AG04450 (cell line): Measurements from ENCODE around the gene CBFB. TPM values are rescaled to one million over a fixed set of nuclear protein-coding genes. Genes with fewer than 3 reads are reported as not detected.

ENCODE experiments used
- CTCF ChIA-PET: fragments of 300-600, 350-600 bp; formaldehyde crosslinking; extraction: SDS; loops from one replicate; lab custom pipeline; 2022; ENCODE audit warnings: antibody characterized with exemption, inconsistent platforms; lab: Charles Lee
- POLR2A ChIA-PET: fragments of 350-600 bp; formaldehyde crosslinking; extraction: SDS; loops from one replicate; lab custom pipeline; 2021; ENCODE audit warnings: antibody characterized with exemption, inconsistent platforms; lab: Yijun Ruan, JAX
- DNase-seq: peaks from one replicate; pipeline ENCODE4 v3.0.0-alpha.2; 2011; ENCODE audit warnings: low read depth, low spot score
- H3K27ac ChIP-seq: one replicate; pipeline ENCODE4 v1.5.1; 2012; ENCODE audit warnings: low read depth, low read length, control low read depth
- H3K27me3 ChIP-seq: one replicate; pipeline ENCODE4 v1.6.0; 2012; ENCODE audit warnings: low read length; ENCODE audit not compliant: control insufficient read depth, insufficient read depth
- H3K4me3 ChIP-seq: 2 replicates; pipeline ENCODE4 v1.5.1; 2011; ENCODE audit warnings: mild to moderate bottlenecking, low read depth, low read length, control low read depth
- H3K9me3 ChIP-seq: 2 replicates; pipeline ENCODE4 v1.5.1; 2012; ENCODE audit warnings: low read length; ENCODE audit not compliant: control insufficient read depth, insufficient read depth
- polyA plus RNA-seq: library from polyadenylated mRNA; depleted of rRNA; stranded (reverse); fragments of >200 nt; gene quantifications from 2 replicates; pipeline ENCODE4 v1.2.3, GENCODE V29; 2011
- TF ChIP-seq, protein P1 (sequence below): IDR thresholded peaks from 2 replicates; pipeline ENCODE4 v1.5.1; 2011; ENCODE audit warnings: low read depth, low read length, control low read depth, inconsistent platforms

CBFB gene
- polyA plus RNA-seq, 1 experiment: 46.1 TPM

DNA sequence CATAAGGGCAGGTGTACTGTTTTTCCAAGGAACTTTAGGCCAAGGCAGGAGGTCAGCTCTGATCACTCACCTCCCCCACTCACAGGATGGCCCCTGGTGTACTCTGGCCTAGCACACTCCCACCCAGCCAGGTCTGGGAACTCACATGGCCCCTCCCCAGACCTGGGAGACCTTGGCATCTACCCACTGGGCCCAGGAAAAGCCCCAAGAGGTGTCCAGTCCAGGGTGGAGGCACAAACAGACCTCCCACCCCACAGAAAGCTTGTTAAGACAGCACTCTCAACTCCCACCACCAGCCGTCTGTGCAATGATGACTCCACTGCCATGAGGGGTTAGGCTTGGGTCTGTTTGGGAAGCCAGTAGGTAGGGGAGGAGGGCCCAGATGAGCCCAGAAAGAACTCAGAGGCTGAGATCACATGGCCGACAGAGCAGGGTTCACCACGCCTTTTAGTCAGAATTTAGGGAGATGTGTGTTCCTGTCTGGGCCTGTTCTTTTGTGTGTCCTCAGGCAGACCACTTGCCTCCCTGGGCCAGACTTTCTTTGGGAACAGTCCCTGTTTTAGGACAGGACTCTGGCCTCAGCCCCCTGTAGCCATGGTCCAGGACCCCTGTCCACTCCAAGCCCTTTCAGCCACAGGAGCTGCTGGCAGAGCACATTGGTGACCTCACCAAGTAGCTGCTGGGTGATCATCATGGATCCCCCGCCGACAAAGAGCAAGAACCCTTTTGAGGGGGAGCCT is 12.1 kb upstream of the CBFB start:
- no peak overlapping the region for H3K4me3 ChIP-seq
- H3K27ac ChIP-seq: no peak overlapping the region
- ChIA-PET CTCF (interaction anchor here (0.6 to 5.3 kb wide), 14 partner anchors 9 to 341 kb away, joined by 3 to 127 read pairs (median 6); partner anchors contain the start of genes B3GNT9 and CBFB), POLR2A (interaction anchor here (0.5 kb wide), 1 partner anchor 39 kb away, joined by 4 read pairs; no protein-coding TSS in a partner anchor)
- H3K27me3 ChIP-seq: peaks cover 13% of the 10 kb centered on the region
- H3K9me3 ChIP-seq: no peaks in the 10 kb centered on the region
- TF ChIP-seq, protein P1, sequence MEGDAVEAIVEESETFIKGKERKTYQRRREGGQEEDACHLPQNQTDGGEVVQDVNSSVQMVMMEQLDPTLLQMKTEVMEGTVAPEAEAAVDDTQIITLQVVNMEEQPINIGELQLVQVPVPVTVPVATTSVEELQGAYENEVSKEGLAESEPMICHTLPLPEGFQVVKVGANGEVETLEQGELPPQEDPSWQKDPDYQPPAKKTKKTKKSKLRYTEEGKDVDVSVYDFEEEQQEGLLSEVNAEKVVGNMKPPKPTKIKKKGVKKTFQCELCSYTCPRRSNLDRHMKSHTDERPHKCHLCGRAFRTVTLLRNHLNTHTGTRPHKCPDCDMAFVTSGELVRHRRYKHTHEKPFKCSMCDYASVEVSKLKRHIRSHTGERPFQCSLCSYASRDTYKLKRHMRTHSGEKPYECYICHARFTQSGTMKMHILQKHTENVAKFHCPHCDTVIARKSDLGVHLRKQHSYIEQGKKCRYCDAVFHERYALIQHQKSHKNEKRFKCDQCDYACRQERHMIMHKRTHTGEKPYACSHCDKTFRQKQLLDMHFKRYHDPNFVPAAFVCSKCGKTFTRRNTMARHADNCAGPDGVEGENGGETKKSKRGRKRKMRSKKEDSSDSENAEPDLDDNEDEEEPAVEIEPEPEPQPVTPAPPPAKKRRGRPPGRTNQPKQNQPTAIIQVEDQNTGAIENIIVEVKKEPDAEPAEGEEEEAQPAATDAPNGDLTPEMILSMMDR: no peak
- no peak for DNase-seq

DNA sequence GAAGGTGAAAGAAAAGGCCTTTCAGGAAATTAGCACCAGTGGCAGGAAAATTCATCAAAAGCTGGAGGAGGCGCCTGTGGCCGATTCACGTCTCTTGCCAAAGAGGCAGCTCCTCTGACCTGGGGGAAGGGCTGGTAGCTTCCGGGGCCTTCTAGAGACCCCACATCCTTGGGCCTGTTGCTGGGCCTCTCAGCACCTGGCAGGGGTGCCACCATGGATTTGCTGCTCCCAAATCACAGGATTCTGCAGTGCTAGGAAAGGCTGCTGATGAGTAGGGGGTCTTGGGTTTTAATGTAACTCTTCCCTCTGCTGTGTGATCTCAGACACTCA is 11.6 kb upstream of the CBFB start:
- ChIA-PET POLR2A (interaction anchor here (1.0 to 1.2 kb wide), 5 partner anchors 11 to 138 kb away, joined by 3 to 7 read pairs (median 3); partner anchors contain the start of genes B3GNT9 and CBFB), CTCF (interaction anchor here (0.6 to 5.3 kb wide), 17 partner anchors 8 to 341 kb away, joined by 3 to 127 read pairs (median 6); partner anchors contain the start of genes B3GNT9 and CBFB)
- no peak overlapping the region for H3K4me3 ChIP-seq
- H3K27ac ChIP-seq: no peak overlapping the region
- no peak for DNase-seq
- H3K27me3 ChIP-seq: peaks cover 13% of the 10 kb centered on the region
- TF ChIP-seq, protein P1: no peak
- H3K9me3 ChIP-seq: no peaks in the 10 kb centered on the region

DNA sequence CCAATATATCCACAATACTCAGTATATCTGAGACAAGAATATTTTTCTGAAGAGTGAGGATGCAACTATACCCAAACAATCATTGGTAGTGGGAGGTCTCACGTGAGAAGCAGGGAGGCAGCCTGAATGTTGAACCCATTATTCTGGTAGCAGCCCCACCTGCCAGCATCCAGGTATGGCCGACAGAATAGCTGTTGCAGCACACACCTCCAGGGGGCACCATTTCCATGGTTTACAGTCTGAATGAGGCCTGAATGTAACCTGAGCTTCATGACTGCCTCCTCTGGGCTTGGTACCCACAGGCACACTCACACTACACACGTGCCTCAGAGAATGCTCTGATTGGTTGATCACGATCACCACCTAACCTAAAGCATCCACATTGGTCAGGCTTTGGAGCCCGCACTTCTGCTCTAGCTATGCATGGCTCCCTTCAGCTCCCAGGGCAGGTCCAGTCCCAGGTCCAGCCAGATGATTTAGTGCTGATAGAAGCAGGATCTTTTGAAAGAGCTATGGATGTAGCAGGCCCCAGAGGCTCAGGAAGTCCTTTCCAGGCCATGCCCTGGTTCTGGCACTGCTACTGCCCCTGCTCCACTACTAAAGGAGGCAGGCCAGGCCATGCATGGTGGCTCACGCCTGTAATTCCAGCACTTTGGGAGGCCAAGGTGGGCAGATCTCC is 11.0 kb upstream of the CBFB start:
- H3K9me3 ChIP-seq: no peaks in the 10 kb centered on the region
- CTCF ChIA-PET: interaction anchor here (0.6 to 5.3 kb wide), 26 partner anchors 8 to 340 kb away, joined by 3 to 127 read pairs (median 5); partner anchors contain the start of genes B3GNT9 and CBFB

DNA sequence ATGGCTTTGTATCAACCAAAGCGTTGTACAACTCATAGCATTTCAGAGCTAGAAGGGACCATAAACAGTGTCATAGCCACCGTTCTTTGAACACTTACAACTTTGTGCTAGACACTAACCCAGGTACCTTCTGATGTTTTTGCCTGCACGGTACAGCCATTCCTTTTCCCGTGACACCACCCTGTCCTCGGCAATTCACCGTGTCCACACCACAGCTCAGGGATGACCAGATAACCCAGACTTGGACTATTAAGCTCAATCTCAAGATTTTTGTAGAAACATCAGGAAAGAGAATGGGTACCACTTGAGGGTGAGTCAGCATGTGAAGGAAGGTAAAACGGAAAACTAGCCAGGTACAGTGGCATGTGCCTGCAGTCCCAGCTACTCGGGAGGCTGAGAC is 9.8 kb upstream of the CBFB start:
- DNase-seq: no peak
- Histone ChIP-seq H3K27ac (no peak overlapping the region), H3K4me3 (no peak overlapping the region), H3K27me3 (peaks cover 8% of the 10 kb centered on the region), H3K9me3 (no peaks in the 10 kb centered on the region)
- ChIA-PET POLR2A (interaction anchor here (0.5 to 2.0 kb wide), 2 partner anchors 9 to 35 kb away, joined by 3 to 8 read pairs; no protein-coding TSS in a partner anchor), CTCF (interaction anchor here (0.6 to 5.3 kb wide), 8 partner anchors 19 to 225 kb away, joined by 4 to 127 read pairs (median 7); no protein-coding TSS in a partner anchor)
- TF ChIP-seq, protein P1: no peak

More for the DNA sequence above, 11.0 kb upstream of the CBFB start:
- DNase-seq: peak; percentile 77
- no peak overlapping the region for H3K4me3 ChIP-seq
- TF ChIP-seq, protein P1: peak; percentile 74
- no peak overlapping the region for H3K27ac ChIP-seq
- POLR2A ChIA-PET: interaction anchor here (1.0 to 1.2 kb wide), 5 partner anchors 11 to 137 kb away, joined by 3 to 7 read pairs (median 3); partner anchors contain the start of genes B3GNT9 and CBFB
- H3K27me3 ChIP-seq: peaks cover 13% of the 10 kb centered on the region
